Measurements from ENCODE around the gene RNF34. TPM values are rescaled to one million over a fixed set of nuclear protein-coding genes. Genes with fewer than 3 reads are reported as not detected.

Gene RNF34
- total and polyA plus RNA-seq, 2 of the 8 experiments (the other 6 are each of a cell fraction or from before 2014, with no cell fraction given) = 37.9 to 57.6 TPM

- TF ChIP-seq E2F6 (IDR thresholded peaks at IDR 0.05) = peak; percentile 70; the same call in 1 of the 2 replicates
Measured at GRCh38 chr12:121351820-121352681, 47.9 kb upstream of the RNF34 start, which contains the start of gene ANAPC5 (continued).
